Hippocampal formation (tissue), 2 donors: ENCODE results near the gene AADACL4.

Experiments
- DNase-seq, 2 donors: peaks; one replicate each; lab custom pipeline; 2025; lab: John Stamatoyannopoulos, UW

Gene AADACL4

DNA sequence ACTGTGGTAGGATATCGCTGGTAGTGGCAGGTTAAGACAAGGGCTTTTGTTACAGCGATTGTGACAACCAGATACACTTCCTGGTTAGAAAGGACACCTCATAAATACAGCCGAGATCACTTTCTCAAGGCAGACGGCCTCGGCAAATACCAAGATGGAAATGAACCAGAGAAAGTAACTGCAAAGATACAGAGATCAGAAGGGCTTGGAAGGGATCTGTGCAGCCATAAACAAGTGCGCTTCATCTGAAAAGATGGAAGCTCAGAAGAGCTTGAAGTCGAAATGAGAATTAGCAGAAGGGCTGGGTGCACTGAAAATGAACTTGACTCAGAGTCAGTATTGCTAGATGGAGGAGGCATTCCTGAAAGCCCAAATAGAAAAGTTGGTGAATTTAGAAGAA, 32.9 kb upstream of the AADACL4 start:
- no peak for DNase-seq

DNA sequence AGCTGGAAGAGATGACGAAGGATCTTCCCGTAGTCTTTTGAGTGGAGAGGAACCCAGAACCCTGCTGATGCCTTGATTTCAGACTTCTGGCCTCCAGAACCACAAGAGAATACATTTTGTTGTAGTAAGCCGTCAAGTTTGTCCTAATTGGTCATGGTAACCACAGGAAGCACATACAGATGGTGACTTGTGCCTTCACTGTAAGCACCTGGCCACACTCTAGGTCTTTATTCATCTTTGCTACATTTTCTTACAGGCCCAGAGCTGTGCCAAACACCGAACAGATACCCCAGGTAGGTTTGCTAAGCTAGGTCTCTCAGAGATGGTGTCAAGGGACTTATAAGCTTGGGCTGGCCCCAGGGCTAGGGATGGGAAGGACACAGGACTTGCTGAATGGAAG, 30.7 kb upstream of the AADACL4 start:
- DNase-seq, result no peak

DNA sequence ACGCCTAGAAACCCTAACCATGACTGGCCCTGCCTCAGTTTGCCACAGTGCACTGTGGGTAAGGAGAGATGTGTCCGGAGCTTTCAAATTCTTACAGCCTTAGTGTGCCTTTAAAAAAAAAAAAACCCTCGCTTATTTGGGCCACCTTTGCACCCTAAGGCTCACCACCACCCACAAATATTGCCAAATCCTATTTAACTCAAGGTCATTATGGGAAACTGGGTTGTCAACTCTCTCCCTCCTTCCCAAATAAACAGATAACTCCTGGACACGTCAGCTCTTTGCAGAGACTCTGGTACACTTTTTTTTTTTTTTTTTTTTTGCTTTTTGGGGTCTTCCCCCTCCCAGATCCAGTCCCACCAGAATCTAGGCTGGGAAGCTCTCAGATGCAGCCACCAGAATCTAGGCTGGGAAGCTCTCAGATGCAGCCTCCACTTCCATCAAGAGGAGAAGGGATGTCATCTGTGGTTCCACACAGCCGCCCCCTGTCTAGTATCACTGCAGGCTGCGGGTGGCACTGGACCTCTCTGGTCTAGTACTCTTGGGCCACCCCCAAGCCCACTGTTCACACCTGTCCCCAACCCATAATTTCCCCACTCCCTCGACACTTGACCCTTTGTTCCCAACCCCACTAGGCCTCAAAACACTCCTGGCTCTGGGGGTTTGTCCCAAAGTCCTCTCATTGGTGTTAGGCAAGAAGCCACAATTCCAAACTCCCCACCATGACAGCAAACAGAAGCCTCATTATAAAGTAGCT, 29.3 kb upstream of the AADACL4 start:
- DNase-seq, result no peak

DNA sequence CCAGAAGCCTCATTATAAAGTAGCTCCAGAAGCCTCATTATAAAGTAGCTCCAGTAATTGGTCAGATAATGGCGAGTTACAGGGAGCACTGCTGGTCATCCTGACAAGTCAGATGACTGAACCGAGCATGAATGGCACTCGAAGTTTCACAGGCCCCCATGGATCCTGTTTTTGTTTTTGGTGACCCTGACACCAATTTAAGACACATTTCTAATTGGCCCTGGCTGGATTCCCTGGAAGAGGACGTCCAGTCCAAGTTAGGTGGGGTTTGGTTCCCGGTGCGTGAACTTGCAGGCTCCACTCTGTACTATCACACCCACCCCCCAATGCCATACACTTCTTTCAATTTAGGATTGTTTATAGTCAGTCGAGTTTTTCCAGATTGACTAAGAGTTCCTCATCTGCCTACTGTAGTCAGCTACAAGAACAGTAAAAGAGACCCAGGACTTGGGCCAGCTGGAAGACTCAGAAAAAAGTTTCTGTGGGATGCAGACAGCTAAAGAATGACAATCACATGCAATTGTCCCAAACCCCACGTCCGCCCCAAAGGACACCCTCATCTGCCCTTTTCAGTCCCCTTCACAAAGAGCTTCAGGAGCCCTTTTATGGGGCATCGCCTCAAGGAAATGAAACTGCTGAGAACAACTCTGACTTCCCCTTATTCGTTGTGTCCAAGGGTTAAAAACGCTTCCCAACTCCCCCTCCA, 28.6 kb upstream of the AADACL4 start:
- DNase-seq, result peak; percentile 32 to 36

DNA sequence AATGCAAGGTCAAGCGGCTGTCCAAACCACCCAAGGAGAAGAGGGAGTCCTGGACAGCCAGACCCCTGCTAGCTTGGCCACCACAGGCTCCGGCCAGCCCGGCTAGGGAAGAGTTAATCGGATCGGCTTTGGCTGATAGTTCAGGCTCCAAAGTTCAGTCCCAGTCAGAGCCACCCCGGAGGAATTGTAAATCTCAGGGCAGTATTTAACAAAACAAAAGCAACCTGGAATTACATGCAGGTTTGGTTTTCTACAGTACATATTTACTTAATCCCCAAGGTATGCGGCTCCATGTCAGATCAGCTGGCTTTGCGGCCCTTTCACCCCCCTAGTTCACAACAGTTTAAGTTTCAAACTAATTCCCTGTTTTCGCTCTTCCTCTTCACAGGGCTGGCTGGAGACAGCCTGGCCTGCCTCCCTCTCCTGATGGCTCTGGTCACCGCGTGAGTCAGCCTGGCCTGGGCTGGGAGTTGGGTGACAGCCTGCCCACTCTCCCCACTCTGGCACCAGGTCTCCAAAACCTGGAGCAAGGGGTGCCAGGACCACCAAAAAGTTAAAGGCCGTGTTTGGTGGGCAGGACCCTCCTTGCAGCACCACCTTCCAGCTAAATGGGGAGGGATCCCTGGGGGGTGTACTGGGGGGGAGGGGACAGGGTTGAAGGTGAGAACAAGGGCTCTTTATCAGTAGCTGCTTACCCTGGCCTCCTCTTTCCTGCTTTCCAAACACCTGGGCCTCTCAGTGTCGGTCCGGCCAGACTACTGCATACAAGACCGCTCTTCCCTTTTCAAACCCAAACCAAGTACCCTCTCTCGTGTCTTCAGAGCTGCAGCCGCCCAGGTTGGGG, 27.8 kb upstream of the AADACL4 start:
- no peak for DNase-seq

DNA sequence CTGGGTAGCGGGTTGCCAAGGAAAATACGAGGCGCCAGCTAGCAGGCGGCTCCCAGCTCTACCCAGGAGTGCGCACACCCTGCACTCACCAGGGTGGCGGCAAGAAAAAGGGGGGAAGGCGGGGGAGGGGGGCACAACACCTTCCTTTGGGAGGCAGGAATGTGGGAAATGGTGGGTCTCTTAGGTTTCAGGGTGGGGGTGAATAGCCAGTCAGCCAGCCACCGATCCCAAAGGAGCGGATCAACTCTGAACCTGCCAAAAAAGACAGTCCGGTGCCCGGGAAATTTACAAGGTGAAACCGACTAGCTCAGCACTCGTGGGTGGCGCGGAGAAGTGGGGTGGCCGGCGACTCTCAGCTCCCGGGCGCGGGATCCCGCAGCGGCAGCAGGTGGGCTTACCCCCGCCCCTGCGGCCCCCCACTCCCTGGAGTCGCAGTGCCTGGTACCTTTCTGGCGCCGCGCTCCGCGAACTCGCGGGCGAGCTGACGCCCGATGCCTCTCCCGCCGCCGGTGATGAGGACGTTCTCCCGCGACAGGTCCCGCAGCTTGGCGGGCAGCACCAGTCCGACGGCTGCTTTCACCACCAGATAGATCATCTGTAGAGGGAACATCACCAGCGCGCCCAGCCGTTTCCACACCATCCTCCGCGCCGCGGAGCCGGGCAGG, 27.0 kb upstream of the AADACL4 start:
- DNase-seq, result no peak

DNA sequence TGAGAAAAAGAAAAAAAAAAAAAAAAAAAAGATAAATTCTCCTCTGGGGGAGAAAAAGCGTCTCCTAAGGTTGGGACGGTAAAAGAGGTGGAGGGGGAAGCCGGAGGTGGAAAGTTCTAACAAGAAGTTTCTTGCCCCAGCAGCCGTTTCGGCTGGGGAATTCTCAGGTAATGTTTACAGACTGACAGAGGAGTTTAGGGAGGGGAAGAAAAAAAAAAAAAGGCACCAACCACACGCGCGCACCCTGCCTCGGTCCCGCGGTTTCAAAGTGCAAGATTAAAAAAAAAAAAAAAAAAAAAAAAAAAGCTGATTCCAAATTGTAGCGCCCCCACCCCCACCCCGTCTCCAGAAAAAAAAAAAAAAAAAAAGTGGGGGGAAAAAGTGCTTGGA, 26.4 kb upstream of the AADACL4 start:
- no peak for DNase-seq

DNA sequence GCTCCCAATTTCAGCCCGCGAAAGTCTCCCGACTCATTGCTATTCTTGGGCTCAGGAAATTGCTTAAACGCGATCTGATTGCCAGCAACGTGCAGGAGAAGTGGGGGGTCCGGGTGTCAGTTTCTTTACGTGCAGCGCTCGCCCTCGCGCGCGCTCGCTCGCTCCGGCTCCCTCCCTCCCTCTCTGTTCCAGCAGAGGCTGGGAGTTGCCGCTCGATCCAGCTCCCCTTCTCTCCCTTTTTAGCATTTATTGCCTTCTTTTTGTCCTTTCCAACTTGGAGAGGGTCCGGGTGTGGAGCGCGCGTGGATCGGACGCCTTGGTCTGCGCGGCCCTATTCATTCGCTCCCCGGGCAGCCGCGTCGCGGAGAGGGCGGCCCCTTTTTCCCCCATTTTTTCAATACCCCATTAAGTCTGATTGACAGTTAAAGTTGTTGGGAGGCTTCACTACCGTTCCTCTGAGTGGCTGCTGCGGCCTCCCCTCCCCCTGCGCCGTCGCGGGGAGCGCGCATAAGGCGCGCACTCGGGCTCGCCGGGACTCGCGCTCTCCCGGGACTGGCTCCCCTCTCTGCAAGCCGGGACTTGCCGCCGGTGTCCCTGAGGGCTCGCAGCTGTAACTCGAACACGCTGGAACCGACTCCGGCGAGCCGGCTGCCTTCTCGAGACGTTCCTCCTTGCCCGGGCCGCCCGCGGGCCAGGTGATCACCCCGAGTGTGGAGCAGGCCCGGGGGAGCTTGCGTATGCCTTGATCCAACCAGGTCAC, 25.8 kb upstream of the AADACL4 start, which contains the start of gene DHRS3:
Gene DHRS3, minus strand, starts transcription at position 310 of the 760 bp plus-strand sequence. CDS start 862 bp downstream, outside the sequence.
- peak; percentile 75 to 76 for DNase-seq

DNA sequence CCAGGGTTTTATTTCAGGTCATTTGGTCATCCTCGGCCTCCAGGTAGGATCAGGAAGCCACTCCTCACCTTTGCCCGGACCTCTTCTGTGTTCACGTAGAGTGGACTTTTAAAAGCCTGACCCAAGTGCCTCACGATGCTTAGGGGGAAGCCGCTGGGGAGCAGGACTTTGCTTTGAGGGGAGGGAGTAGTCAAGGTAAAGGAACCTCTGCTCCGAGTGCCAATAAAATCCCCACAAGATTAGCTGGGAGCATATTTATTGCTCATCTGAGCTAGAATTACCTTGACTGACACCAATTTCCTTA, 25.3 kb upstream of the AADACL4 start:
- DNase-seq, result no peak

DNA sequence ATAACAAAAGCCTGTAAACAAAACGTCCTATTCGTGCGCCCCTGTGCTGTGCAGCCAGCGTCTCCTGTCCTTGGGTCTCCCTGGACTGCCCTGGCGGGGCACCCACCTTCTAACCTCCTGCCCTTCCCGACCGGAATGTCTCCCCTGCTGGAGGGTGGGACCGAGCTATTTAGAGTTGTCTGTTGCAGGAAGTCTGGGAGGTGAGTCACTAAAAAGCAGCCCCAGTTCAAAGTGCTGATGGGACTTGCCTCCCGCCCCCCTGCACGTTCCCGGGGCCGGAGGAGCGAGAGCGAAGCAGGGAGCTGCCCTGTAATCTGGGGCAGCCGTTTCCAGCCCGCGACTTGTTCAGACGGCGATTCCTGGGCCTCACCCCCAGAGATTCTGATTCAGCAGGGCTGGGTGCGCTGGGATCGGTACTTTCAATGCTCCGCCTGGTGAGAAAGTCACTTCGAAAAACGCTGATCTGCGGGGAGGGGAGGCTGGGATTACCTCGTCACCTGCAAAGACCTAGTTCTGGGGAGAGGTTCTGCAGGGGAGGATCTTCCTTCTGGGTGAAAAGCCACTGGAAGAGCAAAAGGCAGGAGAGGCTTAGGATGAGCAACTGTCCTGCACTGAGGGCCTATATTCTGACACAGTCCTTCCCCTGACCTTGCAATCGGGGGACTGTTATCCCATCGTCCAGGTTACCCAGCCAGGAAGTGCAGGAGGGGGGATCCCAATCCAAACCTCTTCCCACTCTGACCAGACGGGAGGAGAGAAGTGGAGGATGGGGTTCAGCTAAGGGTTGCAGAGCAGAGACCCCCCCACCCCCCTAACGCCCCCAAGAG, 24.7 kb upstream of the AADACL4 start:
- DNase-seq, result no peak

DNA sequence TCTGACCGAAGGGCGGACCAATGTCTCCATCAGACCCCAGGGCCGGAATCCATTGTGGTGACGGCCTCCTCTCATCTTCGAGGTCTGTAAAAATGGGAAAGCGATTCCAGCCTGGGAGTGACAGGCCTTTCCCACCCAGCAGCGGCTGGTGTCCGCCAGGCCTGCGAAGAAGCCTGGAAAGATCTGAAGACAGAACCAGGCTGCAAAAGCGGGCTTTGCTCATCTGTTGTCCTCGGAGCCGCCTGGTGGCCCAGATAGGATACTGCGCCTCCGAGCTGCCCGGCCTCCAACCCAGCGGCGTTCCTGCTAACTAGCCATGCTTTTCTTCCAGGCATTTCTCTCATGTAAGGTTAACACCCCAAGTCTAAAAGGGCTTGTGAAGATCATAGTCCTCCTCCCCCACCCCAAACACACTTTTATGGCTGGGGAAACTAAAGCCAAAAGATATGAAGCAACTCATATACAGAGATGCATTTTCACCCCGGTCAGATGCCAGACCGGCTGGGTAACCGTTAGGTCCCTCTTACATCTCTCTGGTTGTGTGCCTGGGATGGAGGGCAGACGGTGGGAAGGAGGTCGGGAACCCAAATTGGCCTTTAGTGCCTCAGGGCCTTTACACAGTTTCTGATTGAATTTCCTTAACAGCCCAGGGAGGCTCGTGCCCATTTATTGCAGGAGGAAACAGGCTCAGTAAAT, 23.9 kb upstream of the AADACL4 start:
- peak; percentile 63 to 73 for DNase-seq

DNA sequence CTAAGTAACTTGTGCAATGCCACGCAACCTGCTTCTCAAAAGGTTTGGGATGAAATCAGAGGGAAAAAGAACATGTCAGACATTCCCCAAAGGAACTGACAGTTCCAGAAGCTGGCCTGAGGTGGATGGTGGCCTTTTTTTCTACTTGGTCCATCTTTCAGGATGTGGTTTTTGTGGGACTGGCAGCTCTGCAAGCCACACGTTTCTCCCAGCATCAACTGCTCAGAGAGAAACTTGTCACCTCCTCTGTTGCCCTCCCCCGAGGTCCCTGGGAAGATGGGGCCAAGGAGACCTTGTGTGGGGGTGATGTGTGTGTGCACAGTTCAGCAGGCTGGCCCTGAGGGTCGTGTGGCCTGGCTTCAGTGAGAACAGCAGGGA, 23.4 kb upstream of the AADACL4 start:
- no peak for DNase-seq

DNA sequence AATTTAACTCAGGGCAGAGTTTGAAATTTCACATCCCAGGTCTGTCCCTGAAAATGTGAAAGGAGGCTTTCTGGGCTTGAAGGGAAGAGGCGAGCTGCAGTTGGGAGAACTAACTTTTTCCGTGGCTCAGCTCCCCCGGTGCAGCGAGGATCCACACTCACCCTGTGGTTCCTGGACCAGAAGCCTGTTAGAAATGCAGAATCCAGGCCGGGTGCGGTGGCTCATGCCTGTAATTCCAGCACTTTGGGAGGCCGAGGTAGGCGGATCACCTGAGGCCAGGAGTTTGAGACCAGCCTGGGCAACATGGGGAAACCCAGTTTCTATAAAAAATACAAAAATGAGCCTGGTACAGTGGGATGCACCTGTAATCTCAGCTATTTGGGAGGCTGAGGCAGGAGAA, 23.0 kb upstream of the AADACL4 start:
- DNase-seq, result no peak

DNA sequence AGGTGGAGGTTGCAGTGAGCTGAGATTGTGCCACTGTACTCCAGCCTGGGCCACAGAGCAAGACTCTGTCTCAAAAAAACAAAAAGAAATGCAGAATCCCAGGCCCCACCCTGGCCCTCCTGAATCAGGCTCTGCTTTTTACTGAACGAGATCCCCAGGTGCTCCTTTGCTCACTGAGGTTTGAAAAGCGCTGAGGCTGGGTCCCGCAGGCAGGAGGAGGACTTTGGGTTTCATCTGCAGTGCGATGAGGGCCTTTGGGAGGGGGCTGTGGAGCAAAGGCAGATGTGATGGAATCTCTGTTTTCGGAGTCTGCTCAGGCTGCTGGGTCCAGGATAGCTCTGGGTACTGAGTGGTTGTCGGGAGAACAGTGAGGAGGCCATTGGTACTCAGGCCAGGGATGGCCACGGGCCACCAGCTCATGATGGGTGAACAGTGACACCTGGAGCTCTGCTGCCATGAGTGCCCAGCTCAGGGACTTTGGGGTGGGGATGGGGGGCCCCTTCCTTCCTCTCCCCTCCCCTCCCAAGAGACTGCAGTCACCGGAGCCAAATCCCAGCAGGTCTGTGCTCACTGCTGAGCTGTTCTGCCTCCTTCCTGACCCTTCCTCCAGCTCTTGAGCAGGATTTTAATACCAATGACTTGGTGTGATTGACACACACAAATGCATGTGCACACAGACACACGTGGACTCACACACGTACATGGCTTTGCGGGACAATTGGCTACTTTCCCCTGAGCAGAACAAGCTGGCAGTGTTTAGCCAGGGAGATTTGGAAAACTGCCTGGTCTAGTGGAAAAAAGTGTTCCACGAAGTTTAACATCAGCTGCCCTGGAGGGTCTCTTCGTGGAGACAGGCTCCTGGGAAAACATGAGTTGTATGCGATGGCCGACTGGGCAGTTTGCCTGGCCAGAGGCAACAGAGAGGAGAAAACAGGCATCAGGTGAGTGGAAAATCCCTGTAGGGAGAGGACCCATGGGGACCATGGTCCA, 22.2 kb upstream of the AADACL4 start:
- DNase-seq, result no peak

DNA sequence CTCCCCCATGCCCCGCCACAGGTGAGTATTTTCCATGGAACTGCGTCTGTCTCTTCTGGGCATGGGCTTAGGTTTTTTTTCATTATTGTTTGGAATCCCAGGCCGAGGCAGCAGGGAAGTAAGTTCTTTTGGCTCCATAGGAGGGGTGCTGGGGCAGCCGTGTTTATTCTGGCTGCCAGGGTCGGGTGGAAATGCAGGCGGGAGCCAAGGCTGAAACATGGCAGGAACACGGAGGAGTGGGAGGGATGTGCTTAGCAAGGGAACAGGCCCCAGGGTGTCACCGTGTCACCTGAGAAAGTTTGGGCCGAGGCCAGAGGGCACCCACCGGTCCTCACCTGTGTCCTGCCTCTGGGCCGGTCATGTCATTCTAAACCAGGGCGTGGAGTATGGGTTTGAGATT, 21.4 kb upstream of the AADACL4 start:
- no peak for DNase-seq

DNA sequence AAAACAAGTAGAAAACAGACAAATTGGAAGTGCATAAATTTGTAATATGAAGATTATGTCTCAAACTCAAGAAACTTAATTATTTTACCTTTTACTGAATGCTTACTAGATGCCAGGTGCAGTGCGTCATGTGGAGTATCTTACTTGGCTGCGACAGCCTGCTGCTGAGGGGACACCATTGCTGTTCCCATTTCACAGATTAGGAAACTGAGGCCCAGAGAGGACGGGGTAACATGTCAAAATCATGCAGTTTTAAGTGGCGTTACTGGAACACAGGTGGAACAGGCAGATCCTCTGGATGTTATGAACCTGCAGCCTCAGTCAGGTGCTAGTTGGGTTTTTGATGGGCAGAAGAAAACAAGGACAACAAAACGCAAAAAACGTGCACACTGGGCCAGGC, 18.6 kb upstream of the AADACL4 start:
- DNase-seq, result no peak

DNA sequence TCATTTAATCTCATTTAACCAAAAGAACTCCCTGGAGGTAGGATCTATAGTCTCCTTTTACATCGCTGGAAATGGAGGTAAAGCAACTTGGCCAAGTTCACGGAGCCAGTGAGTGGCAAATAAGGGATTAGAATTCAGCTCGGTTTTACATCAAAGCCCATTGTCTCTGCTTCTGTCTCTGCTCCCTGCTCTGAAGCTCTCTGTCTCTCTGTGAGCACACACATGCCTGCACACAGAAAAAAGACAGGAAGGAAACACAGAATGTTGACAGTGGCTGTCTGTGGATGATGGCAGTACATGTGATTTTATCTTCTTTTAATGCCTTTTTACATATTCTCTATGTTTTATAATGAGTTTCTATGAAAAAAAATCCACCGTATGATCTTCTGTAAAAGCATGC, 17.0 kb upstream of the AADACL4 start:
- DNase-seq, result no peak

DNA sequence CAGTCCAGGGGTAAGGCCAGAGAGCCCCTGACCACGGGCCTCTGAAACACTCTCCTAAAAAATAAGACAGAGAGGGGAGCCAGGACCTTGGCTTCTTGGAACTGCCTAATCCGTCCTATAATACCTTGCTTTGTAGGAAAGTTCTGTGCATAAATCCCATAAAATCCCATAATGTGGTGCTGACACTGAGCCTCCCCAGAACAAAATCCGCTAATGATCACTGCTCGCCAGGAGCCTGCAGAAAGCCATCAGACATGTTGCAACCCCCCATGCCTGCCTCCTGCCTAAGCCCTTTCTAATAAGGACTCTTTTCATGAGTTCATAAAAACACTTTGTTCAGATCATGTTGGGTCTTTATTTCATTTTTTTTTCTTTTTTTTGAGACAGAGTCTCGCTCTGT, 16.6 kb upstream of the AADACL4 start:
- no peak for DNase-seq

DNA sequence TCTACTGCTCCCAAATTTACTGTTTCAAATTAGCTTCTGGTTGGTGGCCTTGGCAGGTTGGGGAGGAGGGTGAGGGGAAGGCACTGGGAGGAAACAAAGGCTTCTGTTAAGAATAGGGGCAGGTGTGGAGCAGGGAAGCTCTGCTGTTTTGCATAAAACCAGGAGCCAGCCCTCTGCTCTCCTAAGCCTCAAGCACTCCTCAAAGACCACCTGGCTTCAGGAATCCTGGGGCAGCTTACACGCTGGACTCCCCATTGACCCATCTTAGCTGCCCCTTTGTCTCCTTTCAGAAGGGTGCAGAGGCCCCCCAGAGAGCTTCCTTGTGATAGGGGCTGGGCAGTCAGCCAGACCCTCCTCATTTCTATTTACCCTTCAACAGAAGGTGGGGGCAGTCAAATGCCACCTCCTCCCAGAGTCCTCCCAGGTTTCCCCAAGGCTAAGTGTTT, 14.4 kb upstream of the AADACL4 start:
- DNase-seq, result no peak
